Mucosa of rectum (tissue), 2 donors: ENCODE results near the gene MAMLD1.

Experiments
- H3K27ac ChIP-seq, 2 donors: one replicate each; pipeline ENCODE4 v1.7.0; 2013; ENCODE audit warnings: inconsistent platforms in 2 of 2, low read depth in 2 of 2, low read length in 2 of 2
- H3K27me3 ChIP-seq, 2 donors: one replicate each; pipeline ENCODE4 v1.7.0; 2013; ENCODE audit warnings: low read length in 2 of 2; ENCODE audit not compliant: control insufficient read depth in 2 of 2, insufficient read depth in 2 of 2
- H3K36me3 ChIP-seq, 2 donors: one replicate each; pipeline ENCODE4 v1.7.0; 2013; ENCODE audit warnings: low read length in 2 of 2; ENCODE audit not compliant: control insufficient read depth in 2 of 2, insufficient read depth in 2 of 2
- H3K4me1 ChIP-seq, 2 donors: one replicate each; pipeline ENCODE4 v1.7.0; 2013; ENCODE audit warnings: low read length in 2 of 2, mild to moderate bottlenecking in 1 of 2; ENCODE audit not compliant: control insufficient read depth in 2 of 2, insufficient read depth in 2 of 2
- H3K4me3 ChIP-seq, 2 donors: one replicate each; pipeline ENCODE4 v1.7.0; 2013; ENCODE audit warnings: low read length in 2 of 2
- H3K9ac ChIP-seq, 2 donors: one replicate each; pipeline ENCODE4 v1.7.0; 2013; ENCODE audit warnings: low read length in 2 of 2, low read depth in 1 of 2, mild to moderate bottlenecking in 1 of 2
- H3K9me3 ChIP-seq, 2 donors: one replicate each; pipeline ENCODE4 v1.7.0; 2013; ENCODE audit warnings: low read length in 2 of 2; ENCODE audit not compliant: control insufficient read depth in 2 of 2
- donor health status: healthy.
- donor health status: Normal muscosa, but diverticular disease.

The MAMLD1 gene

DNA sequence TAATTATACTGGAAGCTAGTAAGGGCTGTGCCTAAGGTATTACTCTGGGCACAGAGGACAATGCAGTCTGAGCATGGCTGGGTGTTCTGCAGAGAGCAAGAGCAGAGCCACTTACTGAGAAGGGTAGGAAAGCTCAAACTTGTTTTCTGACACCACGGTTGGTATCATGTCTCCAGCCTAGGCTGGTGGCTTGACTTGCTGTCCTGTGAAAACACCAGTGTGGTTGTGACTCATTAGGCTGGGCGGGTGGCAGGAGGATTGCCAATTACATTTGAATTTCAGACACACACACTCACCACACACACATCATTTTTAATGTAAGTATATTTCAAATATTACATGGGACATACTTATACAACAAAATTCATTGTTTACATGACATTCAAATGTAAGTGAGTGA lies 185.6 kb downstream of the MAMLD1 start:
- Histone ChIP-seq H3K27me3 (no peaks in the 10 kb centered on the region), H3K4me1 (peaks cover 5 to 14% of the 10 kb centered on the region in 2 donors), H3K27ac (no peak overlapping the region), H3K9me3 (no peaks in the 10 kb centered on the region), H3K4me3 (no peak overlapping the region), H3K9ac (no peak overlapping the region), H3K36me3 (no peaks in the 10 kb centered on the region)

- Histone ChIP-seq H3K9ac (no peak overlapping the region), H3K4me3 (no peak overlapping the region), H3K27me3 (peaks cover 0 to 4% of the 10 kb centered on the region in 2 donors), H3K36me3 (no peaks in the 10 kb centered on the region), H3K9me3 (no peaks in the 10 kb centered on the region), H3K27ac (no peak overlapping the region), H3K4me1 (peaks cover 5 to 8% of the 10 kb centered on the region in 2 donors)
Measured at GRCh38 chrX:150551963-150552362, 188.8 kb downstream of the MAMLD1 start.

- no peak overlapping the region for H3K4me3 ChIP-seq
- H3K27me3 ChIP-seq, result peaks cover 0 to 4% of the 10 kb centered on the region in 2 donors
- H3K36me3 ChIP-seq, result no peaks in the 10 kb centered on the region
- no peak overlapping the region for H3K27ac ChIP-seq
- no peaks in the 10 kb centered on the region for H3K9me3 ChIP-seq
- H3K4me1 ChIP-seq, result no peaks in the 10 kb centered on the region
- no peak overlapping the region for H3K9ac ChIP-seq
Measured at GRCh38 chrX:150558424-150558823, 195.3 kb downstream of the MAMLD1 start.
